K562 (cell line): ENCODE measurements around the gene NDUFAB1. TPM values are rescaled to one million over a fixed set of nuclear protein-coding genes. Genes with fewer than 3 reads are reported as not detected.
A peak's percentile ranks its signal among the peaks of the same experiment; 100 is the strongest.

Experiments
- GABPB1 ChIP-seq: sonication (generic); formaldehyde crosslinking; IDR thresholded peaks from 2 replicates; pipeline ENCODE4 v1.8.0; 2022; ENCODE audit warnings: mild to moderate bottlenecking, missing genetic modification reagents
- MXD1 ChIP-seq: fragments of 250-450 bp; sonication (Bioruptor Pico); IDR thresholded peaks from 2 replicates; pipeline ENCODE4 v1.8.0; 2021; ENCODE audit warnings: borderline replicate concordance, mild to moderate bottlenecking, moderate library complexity; ENCODE audit not compliant: poor library complexity, severe bottlenecking
- RBM14 ChIP-seq: fragments of 200-400 bp; formaldehyde crosslinking; IDR thresholded peaks from 2 replicates; pipeline ENCODE4 v1.6.1; 2018; ENCODE audit warnings: low read depth, mild to moderate bottlenecking, low read length, moderate library complexity, borderline replicate concordance; ENCODE audit not compliant: insufficient read depth
- RBM25 ChIP-seq: fragments of 200-400 bp; formaldehyde crosslinking; IDR thresholded peaks from 2 replicates; pipeline ENCODE4 v1.6.1; 2018; ENCODE audit warnings: low read length, low read depth, moderate library complexity; ENCODE audit not compliant: severe bottlenecking
- RREB1 ChIP-seq: fragments of 250-450 bp; sonication (Bioruptor Pico); IDR thresholded peaks from 2 replicates; pipeline ENCODE4 v1.4.0; 2020
- STAT5B ChIP-seq: fragments of 250-450 bp; sonication (Bioruptor Pico); IDR thresholded peaks from 2 replicates; pipeline ENCODE4 v1.8.0; 2021; ENCODE audit warnings: mild to moderate bottlenecking, inconsistent platforms
- TAL1 ChIP-seq: fragments of 450-650 bp; IDR thresholded peaks from 2 replicates; pipeline ENCODE4 v1.6.1; 2016; ENCODE audit warnings: mild to moderate bottlenecking
- ZBTB5 ChIP-seq: fragments of 450-650 bp; IDR thresholded peaks from 2 replicates; pipeline ENCODE4 v1.6.1; 2017; ENCODE audit warnings: antibody characterized with exemption
- ZNF239 ChIP-seq: fragments of 250-450 bp; sonication (Bioruptor Pico); IDR thresholded peaks from 2 replicates; pipeline ENCODE4 v1.4.0; 2020; ENCODE audit warnings: mild to moderate bottlenecking
- ZNF407 ChIP-seq: fragments of 450-650 bp; IDR thresholded peaks from 2 replicates; pipeline ENCODE4 v1.6.1; 2016; ENCODE audit warnings: low read depth
- polyA plus RNA-seq, 8 experiments: library from polyadenylated mRNA; depleted of rRNA in 4 of 8; stranded (reverse) in 5 of 8; unstranded in 3 of 8; fragments of >200 nt; fragmentation: Nextera tagmentation in 2 of 8; fragmentation: Illumina TruSeq in 1 of 8; extraction: Ambion mirVana in 2 of 8; extraction: Trizol in 1 of 8; gene quantifications; 2 replicates each; pipeline versions ENCODE4 v1.2.1 to v1.2.3, GENCODE V29; 2011 to 2014; ENCODE audit warnings: inconsistent platforms in 1 of 8, missing spikeins in 1 of 8
- total RNA-seq, 7 experiments: library from RNA; depleted of rRNA in 6 of 7; stranded (reverse); fragments of >200 nt in 6 of 7; fragmentation: Illumina TruSeq in 2 of 7; extraction: Trizol in 2 of 7; gene quantifications; 2 replicates each; pipeline versions ENCODE4 v1.2.1 to v1.2.3, GENCODE V29; 2011 to 2021; ENCODE audit warnings: low replicate concordance in 1 of 7

The NDUFAB1 gene
- total and polyA plus RNA-seq, 9 of the 15 experiments (the other 6 are each of a cell fraction or from before 2014, with no cell fraction given) = 123 to 481 (median 238) TPM

GRCh38 chr16:23595951-23596720 is at the start of gene NDUFAB1 (continued):
- TF ChIP-seq RBM14 = no peak
- TF ChIP-seq RREB1 = no peak
- TF ChIP-seq ZNF239 (CRISPR knock-in tag) = no peak
- TF ChIP-seq TAL1 = no peak
- peak; percentile 13 for TF ChIP-seq RBM25
- no peak for TF ChIP-seq MXD1
- no peak for TF ChIP-seq STAT5B (CRISPR knock-in tag)
- TF ChIP-seq ZNF407 = no peak
- peak; percentile 82 for TF ChIP-seq GABPB1 (CRISPR knock-in tag)
- TF ChIP-seq ZBTB5 = no peak
